Glutamatergic neuron (in vitro differentiated cells): ENCODE measurements around the gene ROS1. TPM values are rescaled to one million over a fixed set of nuclear protein-coding genes. Genes with fewer than 3 reads are reported as not detected.

Experiments
- DNase-seq: peaks from one replicate; pipeline ENCODE4 v3.0.0; 2022
- H3K27ac Mint-ChIP-seq: one replicate; pipeline ENCODE4 v1.8.0; 2020; ENCODE audit warnings: mild to moderate bottlenecking, mixed read lengths, inconsistent platforms; ENCODE audit not compliant: unreplicated experiment
- H3K27me3 Mint-ChIP-seq: one replicate; pipeline ENCODE4 v1.8.0; 2020; ENCODE audit warnings: mild to moderate bottlenecking, moderate library complexity, mixed read lengths, inconsistent platforms; ENCODE audit not compliant: unreplicated experiment
- H3K36me3 Mint-ChIP-seq: one replicate; pipeline ENCODE4 v1.8.0; 2020; ENCODE audit warnings: mild to moderate bottlenecking, mixed read lengths, inconsistent platforms; ENCODE audit not compliant: unreplicated experiment
- H3K4me1 Mint-ChIP-seq: one replicate; pipeline ENCODE4 v1.8.0; 2020; ENCODE audit warnings: mild to moderate bottlenecking, low read depth, mixed read lengths, inconsistent platforms; ENCODE audit not compliant: unreplicated experiment
- H3K4me3 Mint-ChIP-seq: one replicate; pipeline ENCODE4 v1.8.0; 2020; ENCODE audit warnings: mild to moderate bottlenecking, mixed read lengths, inconsistent platforms; ENCODE audit not compliant: unreplicated experiment
- H3K9me3 Mint-ChIP-seq: one replicate; pipeline ENCODE4 v1.8.0; 2020; ENCODE audit warnings: mild to moderate bottlenecking, moderate library complexity, mixed read lengths, inconsistent platforms; ENCODE audit not compliant: unreplicated experiment
- CTCF ChIP-seq: fragments of 200-600 bp; sonication (generic); IDR thresholded peaks from one replicate; pipeline ENCODE4 v1.5.0; 2021; ENCODE audit not compliant: partially characterized antibody, unreplicated experiment
- total RNA-seq: library from RNA; stranded (reverse); fragmentation: NEBNext Ultra II Directional; extraction: Animal tissue kit (Norgen Biotek cat#: 25700); gene quantifications from one replicate; pipeline ENCODE4 v1.2.1, GENCODE V29; 2021; ENCODE audit not compliant: unreplicated experiment

ROS1 gene
- total RNA-seq, 1 donor from 2014 or later = not detected

GRCh38 chr6:117467876-117468275 lies 42.1 kb upstream of the ROS1 start:
- DNase-seq = no peak
- no peak overlapping the region for H3K27ac Mint-ChIP-seq
- no peaks in the 10 kb centered on the region for H3K27me3 Mint-ChIP-seq
- peaks cover 1% of the 10 kb centered on the region for H3K4me1 Mint-ChIP-seq
- no peaks in the 10 kb centered on the region for H3K36me3 Mint-ChIP-seq
- H3K9me3 Mint-ChIP-seq = no peaks in the 10 kb centered on the region
- TF ChIP-seq CTCF = no peak
- no peak overlapping the region for H3K4me3 Mint-ChIP-seq

GRCh38 chr6:117465691-117466090 lies 39.9 kb upstream of the ROS1 start:
- no peaks in the 10 kb centered on the region for H3K9me3 Mint-ChIP-seq
- H3K4me3 Mint-ChIP-seq = no peak overlapping the region
- no peaks in the 10 kb centered on the region for H3K27me3 Mint-ChIP-seq
- DNase-seq = no peak
- peaks cover 1% of the 10 kb centered on the region for H3K4me1 Mint-ChIP-seq
- H3K27ac Mint-ChIP-seq = no peak overlapping the region
- no peak for TF ChIP-seq CTCF
- H3K36me3 Mint-ChIP-seq = no peaks in the 10 kb centered on the region

- Mint-ChIP-seq H3K27me3 (no peaks in the 10 kb centered on the region), H3K4me3 (no peak overlapping the region), H3K36me3 (no peaks in the 10 kb centered on the region), H3K9me3 (no peaks in the 10 kb centered on the region), H3K4me1 (peaks cover 1% of the 10 kb centered on the region), H3K27ac (no peak overlapping the region)
- DNase-seq = no peak
- no peak for TF ChIP-seq CTCF
Observed at GRCh38 chr6:117464700-117465099, 39.0 kb upstream of the ROS1 start.

- no peak for TF ChIP-seq CTCF
- DNase-seq = no peak
- Mint-ChIP-seq H3K27ac (no peak overlapping the region), H3K36me3 (no peaks in the 10 kb centered on the region), H3K9me3 (no peaks in the 10 kb centered on the region), H3K4me1 (peaks cover 4% of the 10 kb centered on the region), H3K27me3 (no peaks in the 10 kb centered on the region), H3K4me3 (no peak overlapping the region)
Observed at GRCh38 chr6:117463762-117464665, 38.3 kb upstream of the ROS1 start.

- no peak overlapping the region for H3K4me3 Mint-ChIP-seq
- no peaks in the 10 kb centered on the region for H3K36me3 Mint-ChIP-seq
- H3K9me3 Mint-ChIP-seq = no peaks in the 10 kb centered on the region
- H3K27ac Mint-ChIP-seq = peak overlapping the region; percentile 31
- TF ChIP-seq CTCF = no peak
- H3K4me1 Mint-ChIP-seq = peaks cover 3% of the 10 kb centered on the region
- DNase-seq = no peak
- H3K27me3 Mint-ChIP-seq = no peaks in the 10 kb centered on the region
Observed at GRCh38 chr6:117459204-117459944, 33.6 kb upstream of the ROS1 start.
